Stimulated activated CD4-positive, alpha-beta T cell treated with anti-CD3 and anti-CD28 coated beads, TNF-alpha, amount 100 ng/mL, for 24 hours (primary cell): ENCODE data around the gene BTBD10.
"Not testable (repeated sequence)": the region's sequence is repeated elsewhere in the genome, so short reads cannot be mapped to it uniquely, and the experiment has no call there.

Source experiments
- DNase-seq, 3 experiments: peaks; one replicate each; pipeline ENCODE4 v3.0.0-alpha.2; 2020; ENCODE audit warnings: low read depth in 3 of 3

The BTBD10 gene

GRCh38 chr11:13440100-13440855, 22.7 kb downstream of the BTBD10 start:
- DNase-seq = no peak

- no peak for DNase-seq
These were observed 24.7 kb downstream of the BTBD10 start for GRCh38 chr11:13438291-13438690.

DNA sequence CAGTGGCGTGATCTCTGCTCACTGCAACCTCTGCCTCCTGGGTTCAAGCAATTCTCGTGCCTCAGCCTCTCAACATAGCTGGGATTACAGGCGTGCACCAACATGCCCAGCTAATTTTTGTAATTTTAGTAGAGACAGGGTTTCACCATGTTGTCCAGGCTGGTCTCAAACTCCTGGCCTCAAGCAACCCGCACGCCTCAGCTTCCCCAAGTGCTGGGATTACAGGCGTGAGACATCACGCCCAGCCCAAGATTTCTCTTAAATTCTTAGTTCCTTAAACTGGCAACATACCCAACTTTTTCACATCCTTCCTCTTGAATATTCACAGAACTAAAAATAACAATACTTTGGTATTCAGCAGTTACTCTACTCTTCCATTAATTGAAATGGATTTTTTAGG, 26.2 kb downstream of the BTBD10 start:
- DNase-seq = not testable (repeated sequence)

GRCh38 chr11:13434247-13435205, 28.5 kb downstream of the BTBD10 start:
- no peak for DNase-seq

DNA sequence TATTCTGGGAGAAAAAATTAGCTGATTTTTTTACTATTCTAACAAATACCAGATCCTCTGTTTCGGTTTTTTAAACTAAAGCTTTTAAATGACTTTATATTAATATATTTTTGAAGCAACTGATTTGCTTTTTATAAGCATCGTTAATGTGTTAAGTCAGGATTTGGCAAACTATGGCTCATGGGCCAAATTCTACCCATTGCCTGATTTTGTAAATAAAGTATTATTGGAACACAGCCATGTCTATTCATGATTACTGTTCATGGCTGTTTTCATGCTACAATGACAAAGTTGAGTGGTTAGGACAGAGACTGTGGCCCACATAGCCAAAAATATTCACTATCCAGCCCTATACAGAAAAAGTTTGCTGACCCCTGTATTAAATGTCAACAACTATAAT, 29.6 kb downstream of the BTBD10 start:
- DNase-seq = no peak

- no peak for DNase-seq
These were observed 33.2 kb downstream of the BTBD10 start for GRCh38 chr11:13429836-13430235.

- DNase-seq = no peak
These were observed 33.7 kb downstream of the BTBD10 start for GRCh38 chr11:13429288-13429687.

- DNase-seq = no peak
These were observed 35.6 kb downstream of the BTBD10 start for GRCh38 chr11:13427440-13427839.

DNA sequence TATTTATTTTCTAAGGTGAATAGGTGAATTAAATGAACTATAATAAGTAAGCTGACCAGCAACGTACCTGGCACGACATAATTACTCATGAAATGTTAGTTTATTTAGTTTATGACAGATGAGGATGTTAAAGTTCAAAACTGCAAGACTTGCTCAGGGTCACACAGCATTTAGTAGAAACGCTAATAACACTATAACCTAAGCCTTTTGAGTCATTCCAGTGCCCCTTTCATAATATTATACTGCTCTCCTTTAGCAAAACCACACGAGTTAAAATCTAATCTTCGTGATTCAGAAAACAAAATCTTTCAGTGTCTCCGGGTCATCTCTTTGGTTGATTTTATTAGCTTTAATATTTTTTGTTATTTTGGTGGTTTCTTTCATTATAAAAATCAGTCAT, 39.6 kb downstream of the BTBD10 start:
- no peak for DNase-seq

DNA sequence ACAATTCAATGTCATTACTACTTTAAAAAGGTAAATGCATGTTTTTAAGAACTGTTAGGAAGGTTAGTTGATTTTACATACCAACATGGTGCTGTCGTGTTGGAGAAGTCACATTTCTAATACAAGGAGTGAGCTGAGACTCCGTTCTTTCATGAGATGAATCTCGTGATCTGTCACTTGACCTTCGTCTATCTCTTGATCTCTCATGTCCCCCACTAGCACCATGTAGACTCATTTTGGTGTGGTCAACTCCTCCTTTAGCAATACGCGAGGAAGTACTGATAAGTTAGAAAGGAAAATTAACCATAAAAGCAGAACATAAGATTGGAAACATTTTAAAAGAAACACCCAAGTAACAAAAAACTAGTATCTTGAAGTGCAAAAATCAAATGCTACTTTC, 41.5 kb downstream of the BTBD10 start:
- DNase-seq = no peak

DNA sequence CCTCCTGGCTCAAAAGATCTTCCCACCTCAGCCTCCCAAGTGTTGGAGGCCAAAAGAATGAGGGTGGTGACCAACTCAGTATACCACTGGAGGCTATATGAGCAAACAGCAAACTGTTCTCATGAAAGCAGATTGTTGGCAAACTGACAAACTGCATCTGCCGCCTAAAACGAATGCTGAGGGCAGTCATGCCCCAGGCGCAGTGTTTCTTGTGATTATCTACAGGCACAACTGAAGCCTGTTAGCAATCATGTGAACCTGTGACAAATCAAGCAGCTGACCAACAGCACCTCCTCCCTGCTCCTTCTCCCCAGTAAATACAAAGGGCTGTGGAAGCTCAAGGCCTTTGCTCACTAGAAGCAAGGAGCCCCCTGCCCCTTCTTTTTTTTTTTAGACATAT, 47.8 kb downstream of the BTBD10 start:
- no peak for DNase-seq

DNA sequence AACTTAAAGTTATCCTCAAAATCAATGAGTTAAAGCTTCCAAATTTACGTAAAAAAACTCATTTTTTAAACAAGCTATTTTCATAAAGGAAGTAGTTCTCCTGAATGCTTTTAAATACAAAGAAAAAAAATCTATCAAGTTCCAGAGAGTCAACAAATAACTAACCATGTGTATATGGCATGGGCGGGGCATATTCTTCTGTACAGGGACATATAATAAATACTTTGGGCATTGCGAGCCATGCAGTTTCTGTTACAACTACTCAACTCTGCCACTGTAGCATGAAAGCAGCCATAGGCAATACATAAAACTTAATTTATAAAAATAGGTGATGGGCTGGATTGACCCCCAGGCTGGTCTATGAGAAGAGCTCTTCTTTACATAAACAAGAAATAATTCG, 57.8 kb downstream of the BTBD10 start:
- DNase-seq = no peak

DNA sequence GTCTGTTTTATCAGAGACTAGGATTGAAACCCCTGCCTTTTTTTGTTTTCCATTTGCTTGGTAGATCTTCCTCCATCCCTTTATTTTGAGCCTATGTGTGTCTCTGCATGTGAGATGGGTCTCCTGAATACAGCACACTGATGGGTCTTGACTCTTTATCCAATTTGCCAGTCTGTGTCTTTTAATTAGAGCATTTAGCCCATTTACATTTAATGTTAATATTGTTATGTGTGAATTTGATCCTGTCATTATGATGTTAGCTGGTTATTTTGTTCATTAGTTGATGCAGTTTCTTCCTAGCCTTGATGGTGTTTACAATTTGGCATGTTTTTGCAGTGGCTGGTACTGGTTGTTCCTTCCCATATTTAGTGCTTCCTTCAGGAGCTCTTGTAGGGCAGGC, 64.7 kb downstream of the BTBD10 start:
- not testable (repeated sequence) for DNase-seq

DNA sequence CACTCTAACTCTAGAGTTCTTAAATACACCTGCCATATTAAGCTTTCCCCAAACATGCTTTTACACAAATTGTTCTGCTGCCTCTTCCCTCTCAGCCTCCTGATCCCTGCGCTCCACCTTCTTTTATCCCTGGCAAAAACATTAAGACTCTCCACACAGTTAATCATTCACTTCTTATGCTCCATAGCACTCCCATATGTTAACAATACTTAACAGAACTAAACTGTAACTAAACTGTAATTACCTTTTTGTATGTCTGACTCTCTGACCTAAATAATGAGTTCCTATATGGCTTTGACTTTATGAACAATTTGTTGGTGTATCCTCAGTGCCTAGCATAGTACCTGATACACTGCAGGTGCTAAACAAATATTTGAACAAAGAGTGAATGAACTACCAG, 71.8 kb downstream of the BTBD10 start:
- DNase-seq = no peak

GRCh38 chr11:13388741-13389140, 74.3 kb downstream of the BTBD10 start:
- DNase-seq = no peak

GRCh38 chr11:13386567-13386966, 76.5 kb downstream of the BTBD10 start:
- no peak for DNase-seq

DNA sequence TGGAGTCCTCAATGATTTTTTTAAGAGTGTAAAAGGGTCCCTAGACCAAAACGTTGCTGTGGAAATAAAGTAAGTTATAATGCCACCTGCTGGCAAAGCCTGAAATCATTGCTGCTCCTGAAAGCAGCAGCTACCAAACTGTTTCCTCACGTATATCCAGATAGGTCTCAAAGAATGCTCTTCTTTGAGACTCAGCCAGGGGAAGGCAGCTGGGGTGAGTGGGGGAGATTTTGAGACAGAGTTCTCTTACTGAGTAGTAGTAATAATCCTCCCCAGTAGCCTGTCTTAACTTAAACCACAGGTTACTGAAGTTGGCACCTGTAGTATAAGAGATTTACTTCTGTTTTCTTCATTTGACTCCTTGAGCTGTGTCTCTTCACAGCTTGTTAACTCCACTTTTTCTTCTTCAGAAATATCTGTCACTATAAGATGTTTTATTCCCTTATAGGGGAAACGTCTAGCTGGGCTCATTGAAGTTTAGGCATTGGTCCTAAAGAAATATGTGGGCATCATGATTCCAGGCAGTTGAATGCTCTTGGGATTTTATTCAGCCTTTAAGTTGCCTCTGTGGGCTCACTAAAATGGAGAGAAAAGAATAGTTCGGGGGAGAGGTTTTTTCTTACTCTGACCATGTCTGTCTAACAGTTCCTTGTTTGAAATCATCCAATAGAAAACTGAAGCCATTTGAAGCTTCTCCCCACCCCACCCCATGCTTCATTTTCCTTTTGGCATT, 77.9 kb downstream of the BTBD10 start:
- peak in 1 of 3 experiments; percentile 2 for DNase-seq

DNA sequence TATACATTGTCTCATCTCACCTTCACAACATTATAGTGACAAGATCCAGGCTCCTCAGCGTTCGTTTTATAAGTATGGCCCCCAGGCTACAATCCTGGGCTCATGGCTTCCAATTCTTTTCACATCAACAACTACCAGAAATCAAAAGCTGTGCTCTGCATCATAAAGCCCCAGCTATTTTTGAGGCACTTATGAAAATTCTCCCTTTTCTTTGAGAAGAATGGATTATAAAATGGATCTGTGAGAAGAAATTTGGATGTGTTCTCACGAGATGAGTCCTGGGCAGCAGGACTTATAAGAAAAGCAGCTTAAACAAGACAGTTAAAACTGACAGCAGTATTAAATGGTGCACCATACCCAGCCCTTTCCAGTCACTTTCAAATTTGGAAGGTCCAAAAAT, 80.3 kb downstream of the BTBD10 start:
- no peak for DNase-seq

GRCh38 chr11:13380731-13381130, 82.3 kb downstream of the BTBD10 start:
- no peak for DNase-seq

DNA sequence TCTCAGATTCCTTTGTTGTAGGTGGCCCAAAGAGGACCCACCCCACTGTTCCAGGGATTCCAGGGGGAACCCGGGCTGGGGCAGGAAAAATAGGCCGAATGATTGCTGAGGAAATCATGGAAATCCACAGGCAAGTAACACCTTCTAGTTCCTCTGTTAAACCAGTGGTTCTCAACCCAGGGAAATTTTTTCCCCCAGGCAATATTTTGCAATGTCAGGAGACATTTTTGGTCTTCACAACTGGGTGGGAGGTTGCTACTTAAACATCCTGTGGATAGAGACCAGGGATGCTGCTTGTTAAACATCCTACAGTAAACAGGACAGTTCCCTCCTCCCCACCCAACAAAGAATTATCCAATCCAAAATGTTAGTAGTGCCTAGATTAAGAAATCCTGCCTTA, 84.7 kb downstream of the BTBD10 start:
- DNase-seq = no peak

DNA sequence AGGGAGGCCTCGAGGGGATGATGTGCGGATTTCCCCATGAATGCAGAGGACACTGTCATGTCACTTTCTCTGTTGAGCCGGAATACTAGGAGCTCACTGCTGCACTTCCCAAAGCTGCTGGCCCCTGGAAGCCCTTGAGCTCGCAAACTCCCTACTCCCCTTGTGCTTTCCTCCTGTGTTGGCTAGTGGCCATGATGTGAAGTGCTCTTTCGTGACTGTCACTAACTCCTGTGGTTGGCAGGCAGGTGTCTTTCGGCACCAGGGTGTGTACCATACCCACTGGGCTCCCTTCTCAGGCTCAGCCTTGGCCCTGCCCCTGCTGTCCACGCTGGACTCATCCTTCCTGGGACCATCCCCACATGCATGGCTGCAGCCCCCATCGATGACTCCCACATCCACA, 86.2 kb downstream of the BTBD10 start:
- no peak for DNase-seq

DNA sequence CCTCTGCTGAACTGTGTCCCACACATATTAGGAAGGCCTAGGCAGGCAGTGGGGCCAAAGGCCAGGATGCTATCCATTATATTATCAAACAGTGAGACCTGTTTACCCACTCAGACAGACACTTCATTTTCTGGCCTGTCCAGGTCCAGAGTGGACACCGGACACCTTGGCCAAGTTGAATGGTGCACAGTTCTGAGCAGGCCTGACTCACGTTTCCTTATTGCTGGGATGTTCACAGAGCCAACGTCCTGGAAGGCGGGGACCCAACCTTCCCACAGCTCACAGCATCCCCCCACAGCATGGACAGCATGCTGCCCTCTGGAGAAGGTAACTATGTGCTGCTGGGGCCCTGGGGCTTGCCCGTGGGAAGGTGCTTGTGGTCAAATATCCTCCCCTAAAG, 86.6 kb downstream of the BTBD10 start:
- DNase-seq = no peak
